GM12892 (cell line): ENCODE results near the gene MYOD1.

Experiments used
- POLR2A ChIP-seq: IDR thresholded peaks from 2 replicates; pipeline ENCODE4 v1.6.1; 2011; ENCODE audit warnings: low read depth, low read length, control low read depth
- POLR2AphosphoS5 ChIP-seq: IDR thresholded peaks from 2 replicates; pipeline ENCODE4 v1.6.1; 2011; ENCODE audit warnings: low read depth, low read length, control low read depth
- TAF1 ChIP-seq: IDR thresholded peaks from 2 replicates; pipeline ENCODE4 v1.6.1; 2011; ENCODE audit warnings: low read depth, mild to moderate bottlenecking, control low read depth, low read length, borderline replicate concordance

DNA sequence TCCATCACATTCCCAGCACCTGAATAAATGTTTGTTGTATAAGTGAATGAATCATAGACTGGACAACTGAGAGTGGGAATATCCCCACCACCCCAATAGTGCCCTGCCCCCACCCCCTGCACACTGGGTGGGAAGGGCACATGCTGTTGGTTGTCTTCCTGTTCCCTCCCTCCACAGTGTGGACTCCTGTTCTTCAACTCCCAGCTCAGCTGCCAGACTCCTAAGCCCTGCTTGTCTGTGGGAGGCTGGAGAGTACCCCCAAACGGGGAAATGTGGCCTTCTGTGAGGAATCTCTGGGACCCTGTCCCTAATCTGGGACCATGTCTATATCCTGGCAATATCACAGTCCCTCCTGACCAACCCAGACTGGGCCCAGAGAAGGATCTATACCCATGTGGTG, 5.5 kb upstream of the MYOD1 start:
- TF ChIP-seq POLR2A = no peak
- TF ChIP-seq TAF1 = no peak
- TF ChIP-seq POLR2AphosphoS5 = no peak
